GM23338 (cell line): ENCODE measurements around the gene PLXNC1. TPM values are rescaled to one million over a fixed set of nuclear protein-coding genes. Genes with fewer than 3 reads are reported as not detected.

Source experiments
- ATAC-seq: fragments of 200-7000 bp; cut with Tn5 transposase; 3 replicates; pipeline ENCODE4 v1.9.1; 2020
- DNase-seq: peaks from one replicate; pipeline ENCODE4 v3.0.0-alpha.2; 2015; ENCODE audit warnings: low spot score
- H2AFZ ChIP-seq: fragments of 200-600 bp; sonication (generic); 2 replicates; pipeline ENCODE4 v1.8.0; 2016; ENCODE audit warnings: antibody characterized with exemption, mild to moderate bottlenecking, moderate library complexity
- H3F3A ChIP-seq: fragments of 200-600 bp; sonication (generic); replicated peaks from 2 replicates; pipeline ENCODE4 v1.8.0; 2017; ENCODE audit warnings: antibody characterized with exemption, mixed run types, low read depth
- H3K27ac ChIP-seq: fragments of 200-600 bp; sonication (generic); 2 replicates; pipeline ENCODE4 v1.6.1; 2016; ENCODE audit warnings: low read depth
- H3K27me3 ChIP-seq: fragments of 200-600 bp; sonication (generic); 2 replicates; pipeline ENCODE4 v1.8.0; 2016; ENCODE audit warnings: mild to moderate bottlenecking, mixed run types, moderate library complexity; ENCODE audit not compliant: insufficient read depth
- H3K36me3 ChIP-seq: fragments of 200-600 bp; sonication (generic); 2 replicates; pipeline ENCODE4 v1.8.0; 2016; ENCODE audit warnings: mild to moderate bottlenecking; ENCODE audit not compliant: insufficient read depth
- H3K4me1 ChIP-seq: fragments of 200-600 bp; sonication (generic); 2 replicates; pipeline ENCODE4 v1.8.0; 2016; ENCODE audit warnings: mild to moderate bottlenecking, moderate library complexity; ENCODE audit not compliant: insufficient read depth
- H3K4me2 ChIP-seq: fragments of 200-600 bp; sonication (generic); 2 replicates; pipeline ENCODE4 v1.7.1; 2017; ENCODE audit warnings: mixed run types
- H3K4me3 ChIP-seq: fragments of 200-600 bp; sonication (generic); 2 replicates; pipeline ENCODE4 v1.6.1; 2016; ENCODE audit warnings: mixed run types
- H3K79me2 ChIP-seq: fragments of 200-600 bp; sonication (generic); replicated peaks from 2 replicates; pipeline ENCODE4 v1.8.0; 2017; ENCODE audit warnings: mild to moderate bottlenecking; ENCODE audit not compliant: insufficient read depth
- H3K9me2 ChIP-seq: fragments of 200-600 bp; sonication (generic); 2 replicates; pipeline ENCODE4 v1.8.0; 2017; ENCODE audit not compliant: insufficient read depth
- H4K20me1 ChIP-seq: fragments of 200-600 bp; sonication (generic); replicated peaks from 2 replicates; pipeline ENCODE4 v1.8.0; 2017; ENCODE audit warnings: mild to moderate bottlenecking; ENCODE audit not compliant: insufficient read depth
- H3K27ac Mint-ChIP-seq: 2 replicates; pipeline ENCODE4 v1.8.0; 2020; ENCODE audit warnings: inconsistent platforms, mild to moderate bottlenecking, moderate library complexity, mixed read lengths
- H3K27me3 Mint-ChIP-seq: 3 replicates; pipeline ENCODE4 v1.8.0; 2022; ENCODE audit warnings: low read depth, mild to moderate bottlenecking, moderate library complexity, mixed read lengths, inconsistent platforms; ENCODE audit not compliant: insufficient read depth, poor library complexity
- H3K36me3 Mint-ChIP-seq: 3 replicates; pipeline ENCODE4 v1.8.0; 2021; ENCODE audit warnings: low read depth, mild to moderate bottlenecking, inconsistent platforms, moderate library complexity, mixed read lengths
- H3K4me1 Mint-ChIP-seq: 3 replicates; pipeline ENCODE4 v1.8.0; 2020; ENCODE audit warnings: mild to moderate bottlenecking, inconsistent platforms, mixed read lengths
- H3K4me3 Mint-ChIP-seq: 3 replicates; pipeline ENCODE4 v1.8.0; 2021; ENCODE audit warnings: moderate library complexity, mild to moderate bottlenecking, inconsistent platforms, mixed read lengths
- H3K9me3 Mint-ChIP-seq: 3 replicates; pipeline ENCODE4 v1.8.0; 2020; ENCODE audit warnings: moderate library complexity, mild to moderate bottlenecking, inconsistent platforms, mixed read lengths
- CREB1 ChIP-seq: fragments of 250-450 bp; sonication (Bioruptor Pico); IDR thresholded peaks from 2 replicates; pipeline ENCODE4 v1.5.0; 2020; ENCODE audit warnings: low read depth, mild to moderate bottlenecking, moderate library complexity
- EZH2phosphoT487 ChIP-seq: fragments of 200-600 bp; sonication (generic); IDR thresholded peaks from one replicate; pipeline ENCODE4 v1.8.1; 2018; ENCODE audit warnings: antibody characterized with exemption; ENCODE audit not compliant: unreplicated experiment
- ZNF331 ChIP-seq: fragments of 250-450 bp; sonication (Bioruptor Pico); IDR thresholded peaks from 2 replicates; pipeline ENCODE4 v1.5.0; 2020; ENCODE audit warnings: low read depth, mild to moderate bottlenecking, moderate library complexity
- ZNF462 ChIP-seq: fragments of 250-450 bp; sonication (Bioruptor Pico); IDR thresholded peaks from 2 replicates; pipeline ENCODE4 v1.5.0; 2020; ENCODE audit warnings: mild to moderate bottlenecking, moderate library complexity
- polyA plus RNA-seq: library from polyadenylated mRNA; unstranded; fragments of >200 nt; fragmentation: Nextera tagmentation; extraction: Ambion mirVana; gene quantifications from 2 replicates; pipeline ENCODE4 v1.2.1, GENCODE V29; 2016
- total RNA-seq: library from RNA; depleted of rRNA; stranded (reverse); fragments of >200 nt; shearing (Covaris generic); gene quantifications from 2 replicates; pipeline ENCODE4 v1.2.3, GENCODE V29; 2014

Gene PLXNC1
- total and polyA plus RNA-seq, 2 experiments from 2014 or later, result 1.9 to 6.5 TPM

DNA sequence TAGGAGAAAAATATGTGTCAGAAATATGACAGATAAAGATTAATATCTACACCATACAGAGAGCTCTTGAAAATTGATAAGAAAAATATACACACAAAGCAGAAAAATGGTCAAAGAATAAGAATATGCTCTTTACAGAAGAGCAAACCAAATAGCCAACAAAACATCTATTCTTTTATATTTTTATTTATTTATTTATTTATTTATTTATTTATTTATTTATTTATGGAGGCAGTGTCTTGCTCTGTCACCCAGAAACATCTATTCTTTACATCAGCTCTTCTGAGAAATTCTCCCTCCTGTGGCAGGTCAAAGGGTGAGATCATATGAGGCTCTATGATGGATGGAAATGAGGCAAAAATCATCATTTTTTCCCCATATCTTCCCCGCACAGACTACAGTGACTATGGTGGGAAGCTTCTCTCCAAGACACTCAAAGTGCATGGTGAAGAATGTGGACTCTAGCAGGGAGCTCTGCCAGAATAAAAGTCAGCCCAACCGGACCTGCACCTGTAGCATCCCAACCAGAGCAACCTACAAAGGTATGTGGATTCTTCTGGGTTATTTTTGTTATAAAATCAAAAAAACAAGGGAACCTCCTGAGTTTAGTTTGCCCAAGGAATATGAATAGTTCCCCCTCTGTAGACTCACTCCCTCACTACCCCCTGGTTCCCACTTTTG, 71.4 kb downstream of the PLXNC1 start (continued):
- TF ChIP-seq ZNF462 (no peak), CREB1 (CRISPR knock-in tag) (no peak), ZNF331 (CRISPR knock-in tag) (no peak)

GRCh38 chr12:94220804-94221203, 72.4 kb downstream of the PLXNC1 start:
- DNase-seq (no peak), ATAC-seq (no peak)
- Histone ChIP-seq H3F3A (no peaks in the 10 kb centered on the region), H3K27ac (no peak overlapping the region), H2AFZ (no peak overlapping the region), H3K4me1 (no peaks in the 10 kb centered on the region), H3K36me3 (no peaks in the 10 kb centered on the region), H3K4me2 (no peak overlapping the region), H3K4me3 (no peak overlapping the region), H4K20me1 (no peaks in the 10 kb centered on the region), H3K79me2 (no peaks in the 10 kb centered on the region), H3K9me2 (peaks cover 8% of the 10 kb centered on the region; the same call in 1 of the 2 replicates), H3K27me3 (no peaks in the 10 kb centered on the region)
- Mint-ChIP-seq H3K9me3 (no peaks in the 10 kb centered on the region), H3K27ac (no peak overlapping the region), H3K27me3 (peaks cover 4% of the 10 kb centered on the region), H3K36me3 (no peaks in the 10 kb centered on the region), H3K4me1 (peaks cover 6% of the 10 kb centered on the region; the same call in 2 of the 3 replicates), H3K4me3 (no peak overlapping the region)
- TF ChIP-seq EZH2phosphoT487, result no peak
